GM12878 (cell line): ENCODE measurements around the gene SNCAIP. TPM values are rescaled to one million over a fixed set of nuclear protein-coding genes. Genes with fewer than 3 reads are reported as not detected.

ENCODE experiments used
- ATAC-seq: fragments of 200-7000 bp; cut with Tn5 transposase; 3 replicates; pipeline ENCODE4 v1.9.1; 2020; ENCODE audit warnings: mild to moderate bottlenecking, moderate library complexity
- BruUV-seq: library from RNA; stranded (reverse); fragments of 400-500 nt; replicated peaks from 2 replicates; lab custom pipeline; 2021; lab: Mats Ljungman, UMichigan
- CTCF ChIA-PET: fragments of 300-600 bp; sonication (Branson Sonifier 250); formaldehyde crosslinking; extraction: SDS; loops from one replicate; lab custom pipeline; 2021; ENCODE audit warnings: inconsistent platforms; lab: Yijun Ruan, JAX
- POLR2A ChIA-PET: fragments of 350-600 bp; formaldehyde crosslinking; extraction: SDS; loops from one replicate; lab custom pipeline; 2021; ENCODE audit warnings: inconsistent platforms; lab: Charles Lee
- RAD21 ChIA-PET: fragments of 300-600 bp; sonication (Branson Sonifier 250); formaldehyde crosslinking; loops from one replicate; lab custom pipeline; 2023; ENCODE audit warnings: antibody characterized with exemption; ENCODE audit not compliant: unreplicated experiment; lab: Charles Lee
- SMC1A ChIA-PET: fragments of 300-600 bp; sonication (Branson Sonifier 250); formaldehyde crosslinking; loops from one replicate; lab custom pipeline; 2023; ENCODE audit not compliant: unreplicated experiment, uncharacterized antibody; lab: Charles Lee
- DNase-seq: peaks from one replicate; pipeline ENCODE4 v3.0.0-alpha.2; 2011; ENCODE audit warnings: low read depth, low spot score
- FAIRE-seq: peaks from 3 replicates; lab custom pipeline; 2011; peaks lifted over from hg19 to GRCh38; lab: Jason Lieb, UNC
- H2AFZ ChIP-seq: 2 replicates; pipeline ENCODE4 v1.6.0; 2011; ENCODE audit warnings: low read depth, low read length, control low read depth; ENCODE audit not compliant: control insufficient read depth
- H3K27ac ChIP-seq: 2 replicates; pipeline ENCODE4 v1.5.1; 2011; ENCODE audit warnings: control low read depth; ENCODE audit not compliant: control insufficient read depth, insufficient read depth
- H3K27me3 ChIP-seq, 2 experiments: replicated peaks in 1 of 2; 2 replicates each; pipeline versions ENCODE4 v1.6.0 to v1.6.1; 2011; ENCODE audit warnings: low read length in 1 of 2; ENCODE audit not compliant: control insufficient read depth in 2 of 2, insufficient read depth in 2 of 2
- H3K36me3 ChIP-seq, 2 experiments: 2 replicates each; pipeline ENCODE4 v1.5.1; 2011; ENCODE audit warnings: low read length in 1 of 2; ENCODE audit not compliant: control insufficient read depth in 2 of 2, insufficient read depth in 2 of 2
- H3K4me1 ChIP-seq: 2 replicates; pipeline ENCODE4 v1.6.1; 2011; ENCODE audit warnings: mild to moderate bottlenecking, low read length, moderate library complexity, mixed read lengths; ENCODE audit not compliant: control insufficient read depth, insufficient read depth
- H3K4me2 ChIP-seq: 2 replicates; pipeline ENCODE4 v1.6.0; 2011; ENCODE audit warnings: control low read depth; ENCODE audit not compliant: control insufficient read depth, insufficient read depth
- H3K4me3 ChIP-seq: fragments of 200-600 bp; sonication (generic); 2 replicates; pipeline ENCODE4 v1.5.1; 2016
- H3K79me2 ChIP-seq: 2 replicates; pipeline ENCODE4 v1.6.0; 2011; ENCODE audit warnings: low read length; ENCODE audit not compliant: control insufficient read depth, insufficient read depth
- H3K9ac ChIP-seq: 2 replicates; pipeline ENCODE4 v1.8.0; 2011; ENCODE audit warnings: low read length, control low read depth, mixed read lengths; ENCODE audit not compliant: control insufficient read depth, insufficient read depth
- H3K9me3 ChIP-seq: replicated peaks from 3 replicates; pipeline ENCODE4 v1.5.1; 2011; ENCODE audit warnings: mild to moderate bottlenecking, low read length; ENCODE audit not compliant: control insufficient read depth, insufficient read depth
- H4K20me1 ChIP-seq: 2 replicates; pipeline ENCODE4 v1.6.0; 2011; ENCODE audit not compliant: control insufficient read depth, insufficient read depth
- ATF3 ChIP-seq: IDR thresholded peaks from 2 replicates; pipeline ENCODE4 v1.6.1; 2011; ENCODE audit warnings: low read depth, mild to moderate bottlenecking, low read length, moderate library complexity, borderline replicate concordance; ENCODE audit errors: extremely low read depth
- BCL3 ChIP-seq: IDR thresholded peaks from 2 replicates; pipeline ENCODE4 v1.6.1; 2011; ENCODE audit warnings: borderline replicate concordance, low read depth, mild to moderate bottlenecking, moderate library complexity, low read length; ENCODE audit not compliant: insufficient read depth, poor library complexity, severe bottlenecking
- BHLHE40 ChIP-seq, 2 experiments: fragments of 450-650 bp in 1 of 2; IDR thresholded peaks; 2 replicates each; pipeline ENCODE4 v1.6.1; 2011 to 2017; ENCODE audit warnings: low read depth in 2 of 2, borderline replicate concordance in 1 of 2, improper control_type of control experiment in 1 of 2, low read length in 1 of 2, mild to moderate bottlenecking in 1 of 2
- EED ChIP-seq: sonication (generic); IDR thresholded peaks from 2 replicates; pipeline ENCODE4 v1.6.1; 2016; ENCODE audit warnings: antibody characterized with exemption, low read depth
- NFIC ChIP-seq: IDR thresholded peaks from 2 replicates; pipeline ENCODE4 v1.6.1; 2012; ENCODE audit warnings: low read depth, mild to moderate bottlenecking, inconsistent platforms, low read length, moderate library complexity
- NFYB ChIP-seq: IDR thresholded peaks from 2 replicates; pipeline ENCODE4 v1.6.1; 2011; ENCODE audit warnings: low read depth, mild to moderate bottlenecking, low read length, improper control_type of control experiment, moderate library complexity; ENCODE audit not compliant: insufficient read depth
- POLR2AphosphoS5 ChIP-seq: IDR thresholded peaks from 2 replicates; pipeline ENCODE4 v1.6.1; 2011; ENCODE audit warnings: mild to moderate bottlenecking, low read length, inconsistent platforms
- RAD51 ChIP-seq: fragments of 450-650 bp; IDR thresholded peaks from 2 replicates; pipeline ENCODE4 v1.6.1; 2016; ENCODE audit warnings: moderate library complexity, mild to moderate bottlenecking, inconsistent platforms
- RUNX3 ChIP-seq: IDR thresholded peaks from 2 replicates; pipeline ENCODE4 v1.6.1; 2012; ENCODE audit warnings: low read length, inconsistent platforms
- SRF ChIP-seq, 2 experiments: IDR thresholded peaks; 2 replicates each; pipeline ENCODE4 v1.6.1; 2011; ENCODE audit warnings: low read depth in 2 of 2, low read length in 2 of 2, mild to moderate bottlenecking in 1 of 2, moderate library complexity in 1 of 2
- SUZ12 ChIP-seq: fragments of 200-600 bp; sonication (generic); IDR thresholded peaks from one replicate; pipeline ENCODE4 v1.6.1; 2018; ENCODE audit warnings: antibody characterized with exemption, mild to moderate bottlenecking; ENCODE audit not compliant: unreplicated experiment
- USF1 ChIP-seq: IDR thresholded peaks from 2 replicates; pipeline ENCODE4 v1.6.1; 2011; ENCODE audit warnings: borderline replicate concordance, low read depth, mild to moderate bottlenecking, moderate library complexity, mixed read lengths, low read length; ENCODE audit not compliant: insufficient read depth; ENCODE audit errors: extremely low read length
- ZNF274 ChIP-seq: IDR thresholded peaks from one replicate; pipeline ENCODE4 v1.8.0; 2011; ENCODE audit not compliant: insufficient read length, insufficient read depth
- WGBS: methylation state at CpG from one replicate; pipeline ENCODE4 v1.1.6; 2016; ENCODE audit warnings: low lambda C conversion rate; ENCODE audit not compliant: insufficient replicate concordance, insufficient coverage; ENCODE audit errors: missing lambda C conversion rate; 5-methylcytosine and 5-hydroxymethylcytosine counted together
- in situ Hi-C: fragments of 300-500 bp; cut with MboI; formaldehyde crosslinking; loops from 9 replicates; pipeline ENCODE4 v1.14.3; 2018; ENCODE audit warnings: mixed read lengths
- intact Hi-C: fragments of 100-400 bp; cut with micrococcal nuclease; formaldehyde crosslinking; loops from one replicate; pipeline ENCODE4 v1.14.2; 2022; ENCODE audit not compliant: unreplicated experiment
- polyA plus RNA-seq, 11 experiments: library from polyadenylated mRNA; depleted of rRNA in 4 of 11; unstranded in 6 of 11; stranded (reverse) in 5 of 11; fragments of >200 nt; fragmentation: Nextera tagmentation in 4 of 11; fragmentation: Illumina TruSeq in 1 of 11; extraction: Ambion mirVana in 4 of 11; extraction: Trizol in 1 of 11; gene quantifications; 1 replicate in 1 of 11; 2 replicates in 10 of 11; pipeline versions ENCODE4 v1.2.1 to v1.2.3, GENCODE V29; 2011 to 2016; ENCODE audit warnings: inconsistent platforms in 2 of 11, missing spikeins in 2 of 11, low read depth in 1 of 11
- total RNA-seq, 4 experiments: library from RNA; depleted of rRNA in 3 of 4; stranded (reverse); fragments of >200 nt in 3 of 4; fragmentation: Illumina TruSeq in 1 of 4; extraction: Trizol in 1 of 4; gene quantifications; 2 replicates each; pipeline versions ENCODE4 v1.2.1 to v1.2.3, GENCODE V29; 2013 to 2021

SNCAIP gene
- total and polyA plus RNA-seq, 10 of the 15 experiments (the other 5 are each of a cell fraction or from before 2014, with no cell fraction given) = 0.03 to 0.62 (median 0.16) TPM; not detected in 1

- TF ChIP-seq ZNF274 = no peak
- no peak for TF ChIP-seq SUZ12
- peak; percentile 65; the same call in 1 of the 2 replicates for TF ChIP-seq RUNX3
- TF ChIP-seq BHLHE40 (IDR thresholded peaks at IDR 0.05; ENCODE audit: borderline replicate concordance in 1 of 2, low read depth in 2 of 2, low read length in 1 of 2) = peak; percentile 29 to 51; a peak in 2 of 4 replicates
- peak; percentile 40 for TF ChIP-seq USF1
- TF ChIP-seq NFIC = peak; percentile 74
- TF ChIP-seq EED = 0 out of 2 replicates have a peak, but pooled peaks have one; percentile 23
- TF ChIP-seq SRF (IDR thresholded peaks at IDR 0.05; ENCODE audit: low read depth in 2 of 2, low read length in 2 of 2) = peak; percentile 57 to 90; a peak in 3 of 4 replicates
- TF ChIP-seq POLR2AphosphoS5 = no peak
- 0 out of 2 replicates have a peak, but pooled peaks have one; percentile 14 for TF ChIP-seq NFYB
These were observed 14.3 kb upstream of the SNCAIP start (continued) for GRCh38 chr5:122297587-122298298.

DNA sequence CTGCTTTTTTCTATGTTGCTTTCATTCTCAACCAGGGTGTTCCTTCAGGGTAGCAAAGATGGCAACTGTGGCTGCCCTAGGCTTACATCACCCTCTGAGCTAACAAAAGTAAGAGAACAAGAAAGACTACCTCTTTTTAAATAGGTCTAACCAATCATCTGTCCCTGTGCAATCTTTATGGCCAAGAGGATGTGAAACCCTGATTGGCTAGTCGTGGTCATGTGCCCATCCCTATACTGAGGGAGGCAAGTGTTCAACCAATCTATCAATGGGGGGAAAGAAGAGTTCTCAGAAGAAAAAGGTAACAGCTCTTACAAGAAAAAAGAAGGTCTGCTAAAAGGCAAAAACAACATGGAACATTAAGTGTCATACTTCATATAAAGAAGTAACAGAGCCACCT, 11.7 kb upstream of the SNCAIP start:
- ChIA-PET SMC1A (interaction anchor here (1.1 to 3.0 kb wide), 3 partner anchors 8 to 113 kb away, joined by 3 to 11 read pairs (median 7); no protein-coding TSS in a partner anchor), POLR2A (no interaction called here), CTCF (interaction anchor here (0.6 kb wide), 1 partner anchor 341 kb away, joined by 3 read pairs; no protein-coding TSS in a partner anchor), RAD21 (no interaction called here)
- H2AFZ ChIP-seq = no peak overlapping the region
- BruUV-seq = no TSS peak
- H3K9me3 ChIP-seq = no peaks in the 10 kb centered on the region
- DNase-seq (no peak), ATAC-seq (peak; percentile 63), FAIRE-seq (no peak)
- H3K79me2 ChIP-seq = no peaks in the 10 kb centered on the region
- H3K27me3 ChIP-seq = no peaks in the 10 kb centered on the region
- H3K27ac ChIP-seq = no peak overlapping the region
- no peak overlapping the region for H3K4me3 ChIP-seq
- peaks cover 12% of the 10 kb centered on the region for H3K4me1 ChIP-seq
- no peaks in the 10 kb centered on the region for H3K36me3 ChIP-seq
- TF ChIP-seq BCL3 (no peak), USF1 (peak; percentile 69), RAD51 (peak; percentile 50; the same call in 1 of the 2 replicates), NFIC (peak; percentile 7; the same call in 1 of the 2 replicates), ATF3 (peak; percentile 29; the same call in 1 of the 2 replicates)
- intact Hi-C loops = no loop called here
- H4K20me1 ChIP-seq = no peaks in the 10 kb centered on the region
- no peak overlapping the region for H3K4me2 ChIP-seq
- WGBS = 0% methylated on average over 1 of the region's 1 CpG
- in situ Hi-C loops = no loop called here
- H3K9ac ChIP-seq = no peak overlapping the region
